ENCODE data around the gene THSD4.
"Not testable (repeated sequence)": the region's sequence is repeated elsewhere in the genome, so short reads cannot be mapped to it uniquely, and the experiment has no call there.

The THSD4 gene

GRCh38 chr15:71385457-71385856 lies 270.2 kb downstream of the THSD4 start:
- DNase-seq (ENCODE audit: low read depth), result no peak

- DNase-seq (ENCODE audit: low read depth), result no peak
Observed at GRCh38 chr15:71386005-71386404, 270.7 kb downstream of the THSD4 start.

- no peak for DNase-seq (ENCODE audit: low read depth)
Observed at GRCh38 chr15:71386448-71387236, 271.4 kb downstream of the THSD4 start.

GRCh38 chr15:71387810-71388209 lies 272.5 kb downstream of the THSD4 start:
- no peak for DNase-seq (ENCODE audit: low read depth)

- DNase-seq (ENCODE audit: low read depth), result no peak
Observed at GRCh38 chr15:71390096-71390495, 274.8 kb downstream of the THSD4 start.

GRCh38 chr15:71391421-71392088 lies 276.3 kb downstream of the THSD4 start:
- no peak for DNase-seq (ENCODE audit: low read depth)

GRCh38 chr15:71392861-71393283 lies 277.6 kb downstream of the THSD4 start:
- no peak for DNase-seq (ENCODE audit: low read depth)

GRCh38 chr15:71393383-71393782 lies 278.1 kb downstream of the THSD4 start:
- no peak for DNase-seq (ENCODE audit: low read depth)

- no peak for DNase-seq (ENCODE audit: low read depth)
Observed at GRCh38 chr15:71396536-71397125, 281.4 kb downstream of the THSD4 start.

GRCh38 chr15:71397377-71397776 lies 282.1 kb downstream of the THSD4 start:
- DNase-seq (ENCODE audit: low read depth), result no peak

GRCh38 chr15:71400294-71400693 lies 285.0 kb downstream of the THSD4 start:
- no peak for DNase-seq (ENCODE audit: low read depth)

- DNase-seq (ENCODE audit: low read depth), result not testable (repeated sequence)
Observed at GRCh38 chr15:71401728-71402127, 286.5 kb downstream of the THSD4 start.

- DNase-seq (ENCODE audit: low read depth), result no peak
Observed at GRCh38 chr15:71409541-71409940, 294.3 kb downstream of the THSD4 start.

GRCh38 chr15:71410347-71410746 lies 295.1 kb downstream of the THSD4 start:
- no peak for DNase-seq (ENCODE audit: low read depth)

- peak; percentile 46 for DNase-seq (ENCODE audit: low read depth)
Observed at GRCh38 chr15:71411538-71412482, 296.5 kb downstream of the THSD4 start.

GRCh38 chr15:71413419-71413818 lies 298.1 kb downstream of the THSD4 start:
- DNase-seq (ENCODE audit: low read depth), result no peak

GRCh38 chr15:71414853-71415252 lies 299.6 kb downstream of the THSD4 start:
- no peak for DNase-seq (ENCODE audit: low read depth)

- no peak for DNase-seq (ENCODE audit: low read depth)
Observed at GRCh38 chr15:71422530-71423259, 307.4 kb downstream of the THSD4 start.

- DNase-seq (ENCODE audit: low read depth), result no peak
Observed at GRCh38 chr15:71424765-71425164, 309.5 kb downstream of the THSD4 start.

- no peak for DNase-seq (ENCODE audit: low read depth)
Observed at GRCh38 chr15:71425388-71425787, 310.1 kb downstream of the THSD4 start.

- no peak for DNase-seq (ENCODE audit: low read depth)
Observed at GRCh38 chr15:71426792-71427191, 311.5 kb downstream of the THSD4 start.

Measured in stromal cell of bone marrow (primary cell).